HCT116 (cell line): ENCODE data around the gene CERS5. TPM values are rescaled to one million over a fixed set of nuclear protein-coding genes. Genes with fewer than 3 reads are reported as not detected.

ENCODE experiments used
- ATAC-seq: fragments of 200-7000 bp; cut with Tn5 transposase; 2 replicates; pipeline ENCODE4 v1.9.1; 2020; ENCODE audit warnings: mild to moderate bottlenecking, moderate library complexity
- BruUV-seq: library from RNA; stranded (reverse); fragments of 400-500 nt; replicated peaks from 2 replicates; lab custom pipeline; 2021; lab: Mats Ljungman, UMichigan
- CTCF ChIA-PET: fragments of 300-600 bp; sonication (Branson Sonifier 250); formaldehyde crosslinking; loops from one replicate; lab custom pipeline; 2021; ENCODE audit warnings: antibody characterized with exemption; lab: Charles Lee
- POLR2A ChIA-PET: fragments of 300-600, 350-600 bp; sonication (Branson Sonifier 250); formaldehyde crosslinking; loops from one replicate; lab custom pipeline; 2021; ENCODE audit warnings: antibody characterized with exemption; lab: Charles Lee
- RAD21 ChIA-PET, 2 experiments: fragments of 300-600 bp; sonication (Branson Sonifier 250); formaldehyde crosslinking; loops; one replicate each; lab custom pipeline; 2023; ENCODE audit warnings: low total read pairs in 2 of 2; ENCODE audit not compliant: uncharacterized antibody in 2 of 2, unreplicated experiment in 2 of 2, low non-redundant PET in 1 of 2; lab: Charles Lee
- DNase-seq: peaks from one replicate; pipeline ENCODE4 v3.0.0-alpha.2; 2010; ENCODE audit warnings: low read depth, low spot score
- H2AFZ ChIP-seq: fragments of 200-600 bp; shearing (Covaris generic), sonication (generic); 2 replicates; pipeline ENCODE4 v1.6.1; 2017; ENCODE audit warnings: low read depth, mixed run types, mixed read lengths, antibody characterized with exemption, low read length; ENCODE audit not compliant: poor library complexity, severe bottlenecking
- H3K27ac ChIP-seq: 2 replicates; pipeline ENCODE4 v1.5.1; 2012; ENCODE audit warnings: low read depth, low read length
- H3K27me3 ChIP-seq: fragments of 200-600 bp; sonication (generic); 2 replicates; pipeline ENCODE4 v1.6.1; 2016; ENCODE audit warnings: mixed run types, low read length, mixed read lengths; ENCODE audit not compliant: insufficient read depth
- H3K36me3 ChIP-seq, 2 experiments: fragments of 200-500 bp in 1 of 2; fragments of 200-600 bp in 1 of 2; sonication (Bioruptor generic) in 1 of 2; sonication (generic) in 1 of 2; 2 replicates each; pipeline versions ENCODE4 v1.5.1 to v1.6.1; 2014 to 2016; ENCODE audit warnings: low read length in 2 of 2, inconsistent platforms in 1 of 2, mixed read lengths in 1 of 2, mixed run types in 1 of 2; ENCODE audit not compliant: insufficient read depth in 2 of 2, control insufficient read depth in 1 of 2
- H3K4me1 ChIP-seq, 2 experiments: fragments of 200-600 bp in 1 of 2; sonication (generic) in 1 of 2; 2 replicates each; pipeline versions ENCODE4 v1.5.1 to v1.6.1; 2012 to 2017; ENCODE audit warnings: low read length in 2 of 2, inconsistent platforms in 1 of 2, mild to moderate bottlenecking in 1 of 2, mixed read lengths in 1 of 2, mixed run types in 1 of 2, moderate library complexity in 1 of 2; ENCODE audit not compliant: insufficient read depth in 2 of 2, control insufficient read depth in 1 of 2
- H3K4me2 ChIP-seq: fragments of 200-600 bp; sonication (generic); 2 replicates; pipeline ENCODE4 v1.6.1; 2017; ENCODE audit warnings: mixed run types, low read length, mixed read lengths
- H3K4me3 ChIP-seq, 2 experiments: fragments of 200-600 bp in 1 of 2; sonication (generic) in 1 of 2; replicated peaks in 1 of 2; 2 replicates each; pipeline ENCODE4 v1.5.1; 2011 to 2016; ENCODE audit warnings: low read length in 2 of 2, control low read depth in 1 of 2, low read depth in 1 of 2, mild to moderate bottlenecking in 1 of 2, mixed read lengths in 1 of 2, mixed run types in 1 of 2
- H3K79me2 ChIP-seq: fragments of 200-600 bp; sonication (generic); 2 replicates; pipeline ENCODE4 v1.6.1; 2017; ENCODE audit warnings: mild to moderate bottlenecking, mixed run types, low read length, moderate library complexity, mixed read lengths; ENCODE audit not compliant: insufficient read depth
- H3K9ac ChIP-seq: fragments of 200-600 bp; sonication (generic); 2 replicates; pipeline ENCODE4 v1.6.1; 2016; ENCODE audit warnings: low read length, mixed read lengths
- H3K9me2 ChIP-seq: fragments of 200-600 bp; sonication (generic), shearing (Covaris generic); 2 replicates; pipeline ENCODE4 v1.6.1; 2017; ENCODE audit warnings: mixed run types, mild to moderate bottlenecking, moderate library complexity; ENCODE audit not compliant: insufficient read depth
- H3K9me3 ChIP-seq, 2 experiments: fragments of 200-500 bp in 1 of 2; fragments of 200-600 bp in 1 of 2; sonication (Bioruptor generic) in 1 of 2; sonication (generic) in 1 of 2; 2 replicates each; pipeline ENCODE4 v1.6.1; 2014 to 2017; ENCODE audit warnings: low read length in 2 of 2, mixed read lengths in 2 of 2, inconsistent platforms in 1 of 2, low read depth in 1 of 2, mild to moderate bottlenecking in 1 of 2, mixed run types in 1 of 2, moderate library complexity in 1 of 2; ENCODE audit not compliant: control insufficient read depth in 1 of 2, insufficient read depth in 1 of 2
- H4K20me1 ChIP-seq: fragments of 200-600 bp; sonication (generic), shearing (Covaris generic); 2 replicates; pipeline ENCODE4 v1.6.1; 2017; ENCODE audit warnings: mixed run types, mild to moderate bottlenecking, moderate library complexity; ENCODE audit not compliant: insufficient read depth
- CBX3 ChIP-seq: IDR thresholded peaks from 2 replicates; pipeline ENCODE4 v1.6.1; 2012; ENCODE audit warnings: low read depth
- CEBPB ChIP-seq: IDR thresholded peaks from 2 replicates; pipeline ENCODE4 v1.6.1; 2012; ENCODE audit warnings: low read depth
- EGR1 ChIP-seq: IDR thresholded peaks from 2 replicates; pipeline ENCODE4 v1.6.1; 2012; ENCODE audit warnings: low read depth
- ELF1 ChIP-seq: IDR thresholded peaks from 2 replicates; pipeline ENCODE4 v1.6.1; 2012; ENCODE audit warnings: low read depth, borderline replicate concordance
- EZH2 ChIP-seq: fragments of 200-600 bp; sonication (generic); IDR thresholded peaks from 2 replicates; pipeline ENCODE4 v1.6.1; 2017; ENCODE audit warnings: antibody characterized with exemption, mixed run types
- EZH2phosphoT487 ChIP-seq: fragments of 200-600 bp; IDR thresholded peaks from 2 replicates; pipeline ENCODE4 v1.6.1; 2018; ENCODE audit warnings: antibody characterized with exemption, borderline replicate concordance
- FOSL1 ChIP-seq: IDR thresholded peaks from 2 replicates; pipeline ENCODE4 v1.6.1; 2012; ENCODE audit warnings: low read depth
- JUND ChIP-seq: IDR thresholded peaks from 2 replicates; pipeline ENCODE4 v1.6.1; 2012
- POLR2A ChIP-seq: IDR thresholded peaks from 2 replicates; pipeline ENCODE4 v1.7.0; 2011; ENCODE audit warnings: borderline replicate concordance; ENCODE audit not compliant: insufficient read depth, insufficient read length; ENCODE audit errors: extremely low read depth
- POLR2AphosphoS5 ChIP-seq: IDR thresholded peaks from 2 replicates; pipeline ENCODE4 v1.6.1; 2011; ENCODE audit warnings: mild to moderate bottlenecking, low read depth, low read length, moderate library complexity
- RAD21 ChIP-seq: IDR thresholded peaks from 2 replicates; pipeline ENCODE4 v1.6.1; 2012; ENCODE audit warnings: low read depth, mild to moderate bottlenecking
- SIN3A ChIP-seq: IDR thresholded peaks from 2 replicates; pipeline ENCODE4 v1.6.1; 2012; ENCODE audit warnings: low read depth
- SP1 ChIP-seq: IDR thresholded peaks from 2 replicates; pipeline ENCODE4 v1.6.1; 2012; ENCODE audit warnings: low read depth
- SRF ChIP-seq: IDR thresholded peaks from 2 replicates; pipeline ENCODE4 v1.6.1; 2012; ENCODE audit warnings: low read depth
- TCF7L2 ChIP-seq: IDR thresholded peaks from 2 replicates; pipeline ENCODE4 v1.7.0; 2011; ENCODE audit warnings: borderline replicate concordance, inconsistent platforms; ENCODE audit not compliant: insufficient read depth, insufficient read length; ENCODE audit errors: extremely low read depth
- YY1 ChIP-seq: IDR thresholded peaks from 2 replicates; pipeline ENCODE4 v1.6.1; 2011; ENCODE audit warnings: low read length, low read depth, moderate library complexity, mild to moderate bottlenecking; ENCODE audit not compliant: insufficient replicate concordance; ENCODE audit errors: extremely low read depth
- ZFX ChIP-seq: fragments of 450-650 bp; IDR thresholded peaks from 2 replicates; pipeline ENCODE4 v1.6.1; 2017
- ZNF274 ChIP-seq: fragments of 200-500 bp; sonication (Bioruptor generic); IDR thresholded peaks from 2 replicates; pipeline ENCODE4 v1.6.1; 2014; ENCODE audit warnings: mild to moderate bottlenecking, low read depth, low read length, inconsistent platforms
- intact Hi-C: fragments of 100-400 bp; cut with micrococcal nuclease; formaldehyde crosslinking; loops from 2 replicates; pipeline ENCODE4 v1.10.0; 2022
- total RNA-seq: library from RNA; stranded (reverse); gene quantifications from one replicate; pipeline ENCODE4 v1.2.1, GENCODE V29; 2021; ENCODE audit not compliant: unreplicated experiment
- TF ChIP-seq, protein P1 (sequence below): IDR thresholded peaks from 2 replicates; pipeline ENCODE4 v1.6.1; 2012
- TF ChIP-seq, protein P2 (sequence below): IDR thresholded peaks from 2 replicates; pipeline ENCODE4 v1.6.1; 2011; ENCODE audit warnings: mild to moderate bottlenecking, low read length, moderate library complexity; ENCODE audit not compliant: insufficient replicate concordance; ENCODE audit errors: extremely low read depth
- TF ChIP-seq, protein P3 (sequence below), 3 experiments: fragments of 200-600 bp in 1 of 3; sonication (generic) in 1 of 3; IDR thresholded peaks in 2 of 3; conservative IDR thresholded peaks in 1 of 3; 2 replicates each; pipeline ENCODE4 v1.5.1; 2012 to 2017; ENCODE audit warnings: low read depth in 2 of 3, low read length in 2 of 3, antibody characterized with exemption in 1 of 3, borderline replicate concordance in 1 of 3, control low read depth in 1 of 3, mild to moderate bottlenecking in 1 of 3, mixed read lengths in 1 of 3, mixed run types in 1 of 3, moderate library complexity in 1 of 3; ENCODE audit not compliant: insufficient read depth in 1 of 3
- TF ChIP-seq, protein P4 (sequence below): IDR thresholded peaks from 2 replicates; pipeline ENCODE4 v1.6.1; 2012

CERS5 gene
- total RNA-seq, 1 experiment from 2014 or later: 33.4 TPM

DNA sequence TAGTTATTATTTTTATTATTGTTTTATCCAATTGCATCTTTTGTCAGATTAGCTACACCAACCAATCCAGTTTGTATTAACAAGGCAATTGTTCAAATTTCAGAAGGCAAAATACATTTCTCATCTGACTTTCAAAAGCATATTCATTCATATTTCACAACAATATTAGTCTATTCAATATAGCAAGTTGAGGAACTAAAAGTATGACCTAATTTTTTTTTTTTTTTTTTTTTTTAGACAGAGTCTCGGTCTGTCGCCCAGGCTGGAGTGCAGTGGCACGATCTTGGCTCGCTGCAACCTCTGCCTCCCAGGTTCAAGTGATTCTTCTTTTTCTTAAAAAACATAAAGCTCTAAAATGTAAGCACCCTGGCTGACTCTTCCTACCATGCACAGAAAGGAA lies 37.9 kb downstream of the CERS5 start (continued):
- TF ChIP-seq, protein P1, sequence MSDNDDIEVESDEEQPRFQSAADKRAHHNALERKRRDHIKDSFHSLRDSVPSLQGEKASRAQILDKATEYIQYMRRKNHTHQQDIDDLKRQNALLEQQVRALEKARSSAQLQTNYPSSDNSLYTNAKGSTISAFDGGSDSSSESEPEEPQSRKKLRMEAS: no peak
- TF ChIP-seq EGR1 (no peak), POLR2AphosphoS5 (no peak), CEBPB (no peak), ELF1 (no peak), FOSL1 (no peak), SRF (no peak)
- TF ChIP-seq, all 23 proteins: peak for 0

DNA sequence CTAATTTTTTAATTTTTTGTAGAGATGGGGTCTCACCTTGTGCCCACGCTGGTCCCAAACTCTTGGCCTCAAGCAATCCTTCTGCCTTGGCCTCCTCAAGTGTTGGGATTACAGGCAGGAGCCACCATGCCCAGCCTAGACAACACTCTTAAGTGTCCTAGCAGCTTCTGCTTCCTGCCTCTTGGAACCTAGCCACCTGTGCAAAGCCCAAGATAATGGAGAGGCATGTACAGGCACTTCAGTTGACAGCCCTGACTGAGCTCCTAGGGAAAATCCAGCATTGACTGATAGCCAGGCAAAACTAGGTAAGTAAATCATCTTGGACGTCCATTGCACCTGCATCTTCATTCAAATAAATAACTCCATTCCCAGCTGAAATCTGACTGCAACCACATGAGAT lies 39.6 kb downstream of the CERS5 start:
- Histone ChIP-seq H3K36me3 (peaks cover 14 to 22% of the 10 kb centered on the region in 2 experiments), H3K79me2 (no peaks in the 10 kb centered on the region), H3K4me3 (no peak overlapping the region), H3K27me3 (no peaks in the 10 kb centered on the region), H3K9ac (no peak overlapping the region), H3K27ac (no peak overlapping the region), H3K4me1 (no peaks in the 10 kb centered on the region), H2AFZ (no peak overlapping the region), H3K9me2 (no peaks in the 10 kb centered on the region), H3K9me3 (no peaks in the 10 kb centered on the region), H3K4me2 (no peak overlapping the region), H4K20me1 (no peaks in the 10 kb centered on the region)
- ATAC-seq (no peak), DNase-seq (no peak)
- CTCF ChIA-PET: interaction anchor here (0.7 kb wide), 1 partner anchor 16 kb away, joined by 3 read pairs; the partner anchor contains the start of gene COX14
- RAD21 ChIA-PET: no interaction called here
- POLR2A ChIA-PET: no interaction called here
- intact Hi-C loops: no loop called here
- TF ChIP-seq CEBPB: no peak
- TF ChIP-seq, protein P2, sequence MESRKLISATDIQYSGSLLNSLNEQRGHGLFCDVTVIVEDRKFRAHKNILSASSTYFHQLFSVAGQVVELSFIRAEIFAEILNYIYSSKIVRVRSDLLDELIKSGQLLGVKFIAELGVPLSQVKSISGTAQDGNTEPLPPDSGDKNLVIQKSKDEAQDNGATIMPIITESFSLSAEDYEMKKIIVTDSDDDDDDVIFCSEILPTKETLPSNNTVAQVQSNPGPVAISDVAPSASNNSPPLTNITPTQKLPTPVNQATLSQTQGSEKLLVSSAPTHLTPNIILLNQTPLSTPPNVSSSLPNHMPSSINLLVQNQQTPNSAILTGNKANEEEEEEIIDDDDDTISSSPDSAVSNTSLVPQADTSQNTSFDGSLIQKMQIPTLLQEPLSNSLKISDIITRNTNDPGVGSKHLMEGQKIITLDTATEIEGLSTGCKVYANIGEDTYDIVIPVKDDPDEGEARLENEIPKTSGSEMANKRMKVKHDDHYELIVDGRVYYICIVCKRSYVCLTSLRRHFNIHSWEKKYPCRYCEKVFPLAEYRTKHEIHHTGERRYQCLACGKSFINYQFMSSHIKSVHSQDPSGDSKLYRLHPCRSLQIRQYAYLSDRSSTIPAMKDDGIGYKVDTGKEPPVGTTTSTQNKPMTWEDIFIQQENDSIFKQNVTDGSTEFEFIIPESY: no peak
- TF ChIP-seq POLR2AphosphoS5: no peak
- TF ChIP-seq, protein P3, sequence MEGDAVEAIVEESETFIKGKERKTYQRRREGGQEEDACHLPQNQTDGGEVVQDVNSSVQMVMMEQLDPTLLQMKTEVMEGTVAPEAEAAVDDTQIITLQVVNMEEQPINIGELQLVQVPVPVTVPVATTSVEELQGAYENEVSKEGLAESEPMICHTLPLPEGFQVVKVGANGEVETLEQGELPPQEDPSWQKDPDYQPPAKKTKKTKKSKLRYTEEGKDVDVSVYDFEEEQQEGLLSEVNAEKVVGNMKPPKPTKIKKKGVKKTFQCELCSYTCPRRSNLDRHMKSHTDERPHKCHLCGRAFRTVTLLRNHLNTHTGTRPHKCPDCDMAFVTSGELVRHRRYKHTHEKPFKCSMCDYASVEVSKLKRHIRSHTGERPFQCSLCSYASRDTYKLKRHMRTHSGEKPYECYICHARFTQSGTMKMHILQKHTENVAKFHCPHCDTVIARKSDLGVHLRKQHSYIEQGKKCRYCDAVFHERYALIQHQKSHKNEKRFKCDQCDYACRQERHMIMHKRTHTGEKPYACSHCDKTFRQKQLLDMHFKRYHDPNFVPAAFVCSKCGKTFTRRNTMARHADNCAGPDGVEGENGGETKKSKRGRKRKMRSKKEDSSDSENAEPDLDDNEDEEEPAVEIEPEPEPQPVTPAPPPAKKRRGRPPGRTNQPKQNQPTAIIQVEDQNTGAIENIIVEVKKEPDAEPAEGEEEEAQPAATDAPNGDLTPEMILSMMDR (IDR thresholded peaks at IDR 0.05 in 2 of 3, conservative IDR thresholded peaks at IDR 0.05 in 1 of 3; ENCODE audit: borderline replicate concordance in 1 of 3, insufficient read depth in 1 of 3, low read depth in 2 of 3, low read length in 2 of 3): no peak
- TF ChIP-seq TCF7L2: no peak
- no peak for TF ChIP-seq ZNF274
- no peak for TF ChIP-seq SP1
- TF ChIP-seq JUND: no peak
- no peak for TF ChIP-seq CBX3
- no peak for TF ChIP-seq SRF
- no peak for TF ChIP-seq EZH2phosphoT487
- no peak for TF ChIP-seq FOSL1
- no peak for TF ChIP-seq POLR2A
- no peak for TF ChIP-seq YY1
- TF ChIP-seq SIN3A: no peak
- no peak for TF ChIP-seq ZFX
- TF ChIP-seq, protein P4, sequence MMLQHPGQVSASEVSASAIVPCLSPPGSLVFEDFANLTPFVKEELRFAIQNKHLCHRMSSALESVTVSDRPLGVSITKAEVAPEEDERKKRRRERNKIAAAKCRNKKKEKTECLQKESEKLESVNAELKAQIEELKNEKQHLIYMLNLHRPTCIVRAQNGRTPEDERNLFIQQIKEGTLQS: no peak
- no peak for TF ChIP-seq RAD21
- no peak for TF ChIP-seq EGR1
- no peak for TF ChIP-seq EZH2
- BruUV-seq: no TSS peak
